ENCODE results near the gene INPP5J. TPM values are rescaled to one million over a fixed set of nuclear protein-coding genes. Genes with fewer than 3 reads are reported as not detected.
A peak's percentile ranks its signal among the peaks of the same experiment; 100 is the strongest.

INPP5J gene
- total and polyA plus RNA-seq, 9 of the 15 experiments (the other 6 are each of a cell fraction or from before 2014, with no cell fraction given) = 0.10 to 6.3 (median 4.8) TPM

DNA sequence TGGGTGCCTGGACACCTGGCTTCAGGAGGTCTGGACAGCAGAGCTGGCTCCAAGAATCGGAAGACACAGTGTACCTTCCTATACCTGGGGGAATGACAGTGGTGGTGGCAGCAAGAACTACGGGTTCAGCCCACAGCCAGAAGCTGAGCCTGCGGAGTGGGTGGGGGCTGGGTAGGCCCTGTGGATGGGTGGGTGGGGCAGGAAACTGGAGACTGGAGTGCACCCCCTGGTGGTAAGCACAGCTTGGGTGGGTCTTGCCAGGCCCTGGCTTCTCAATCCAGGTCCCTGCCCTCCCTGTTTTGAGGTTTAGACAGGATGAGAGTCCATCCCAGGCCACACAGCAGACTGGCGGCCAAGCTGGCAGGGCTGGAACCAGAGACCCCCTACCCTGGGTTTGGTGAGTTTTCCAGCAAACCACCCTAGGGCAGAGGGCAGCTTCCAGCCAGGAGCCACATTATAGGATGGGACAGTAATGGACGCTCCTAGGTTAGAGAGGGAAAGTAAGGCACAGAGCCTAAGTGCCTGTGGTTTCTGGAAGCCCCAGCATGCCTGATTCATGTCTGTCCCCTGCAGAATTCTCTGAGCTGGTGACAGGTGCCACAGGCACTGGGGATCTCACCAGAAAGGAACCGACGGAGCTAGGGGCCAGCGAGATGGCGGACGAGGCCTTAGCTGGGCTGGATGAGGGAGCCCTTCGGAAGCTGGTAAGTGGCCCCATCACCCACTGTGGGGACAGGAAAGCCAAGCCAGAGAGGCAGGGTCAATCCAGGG lies 40.0 kb upstream of the INPP5J start:
- intact Hi-C loops (cut with micrococcal nuclease) (no loop called here), in situ Hi-C loops (cut with MboI) (loop anchor here (10.0 kb wide), 1 partner anchor 318 kb away; no protein-coding TSS in a partner anchor)
- ChIA-PET POLR2A (interaction anchor here (0.6 to 2.9 kb wide), 12 partner anchors 13 to 146 kb away, joined by 3 to 18 read pairs (median 4); partner anchors contain the start of genes MORC2 and TUG1), CTCF (ENCODE audit: low intra/inter-chr PET ratio) (interaction anchor here (0.8 to 1.2 kb wide), 3 partner anchors 134 to 319 kb away, joined by 3 to 5 read pairs (median 3); no protein-coding TSS in a partner anchor)
- Histone ChIP-seq H3K9me1 (ENCODE audit: control insufficient read depth, insufficient read depth, low read length) (peaks cover 5% of the 10 kb centered on the region), H3K4me1 (replicated peaks in 1 of 2; ENCODE audit: control insufficient read depth in 2 of 2, insufficient read depth in 2 of 2, low read length in 2 of 2) (peaks cover 36 to 62% of the 10 kb centered on the region in 2 experiments), H3K27ac (ENCODE audit: extremely low read depth, low read depth, low read length) (no peak overlapping the region), H3K9ac (ENCODE audit: insufficient read depth in 1 of 2, low read depth in 2 of 2, low read length in 2 of 2) (peak overlapping the region in 1 of 2 experiments; percentile 92; a peak in 2 of 4 replicates), H3K36me3 (ENCODE audit: control insufficient read depth, insufficient read depth, low read length) (peaks cover 2% of the 10 kb centered on the region; the same call in 2 of the 3 replicates), H3K9me3 (replicated peaks; ENCODE audit: control insufficient read depth, insufficient read depth, low read depth, low read length) (no peaks in the 10 kb centered on the region), H3K4me3 (no peak overlapping the region), H3K4me2 (ENCODE audit: insufficient read depth, low read length) (peak overlapping the region; percentile 93), H2AFZ (ENCODE audit: low read depth, low read length) (no peak overlapping the region), H4K20me1 (replicated peaks; ENCODE audit: control insufficient read depth, insufficient read depth, low read length) (no peaks in the 10 kb centered on the region), H3K79me2 (ENCODE audit: control insufficient read depth, insufficient read depth, low read length) (peaks cover 22% of the 10 kb centered on the region), H3K27me3 (ENCODE audit: control insufficient read depth in 2 of 2, insufficient read depth in 2 of 2, low read length in 2 of 2) (no peaks in the 10 kb centered on the region)
- 77% methylated on average over 9 of the region's 11 CpGs for WGBS (ENCODE audit: insufficient coverage, low coverage, missing lambda C conversion rate)
- FAIRE-seq (peak; percentile 60), ATAC-seq (peak; percentile 62), DNase-seq (ENCODE audit: extremely low read depth in 1 of 4, low spot score in 3 of 4) (peak; percentile 70 to 85 (median 76))
- no TSS peak for BruUV-seq (replicated peaks)
- no peak for TF ChIP-seq CHD1 (IDR thresholded peaks at IDR 0.05; ENCODE audit: low read length)
- TF ChIP-seq GABPB1 (CRISPR knock-in tag; IDR thresholded peaks at IDR 0.05) = no peak
- TF ChIP-seq ARID2 (IDR thresholded peaks at IDR 0.05) = no peak
- TF ChIP-seq ZNF239 (CRISPR knock-in tag; IDR thresholded peaks at IDR 0.05) = no peak
- TF ChIP-seq MAZ (CRISPR knock-in tag; conservative IDR thresholded peaks at IDR 0.05 in 1 of 2, IDR thresholded peaks at IDR 0.05 in 1 of 2) = peak in 1 of 2 experiments; percentile 59; a peak in 2 of 4 replicates
- TF ChIP-seq, protein P1, sequence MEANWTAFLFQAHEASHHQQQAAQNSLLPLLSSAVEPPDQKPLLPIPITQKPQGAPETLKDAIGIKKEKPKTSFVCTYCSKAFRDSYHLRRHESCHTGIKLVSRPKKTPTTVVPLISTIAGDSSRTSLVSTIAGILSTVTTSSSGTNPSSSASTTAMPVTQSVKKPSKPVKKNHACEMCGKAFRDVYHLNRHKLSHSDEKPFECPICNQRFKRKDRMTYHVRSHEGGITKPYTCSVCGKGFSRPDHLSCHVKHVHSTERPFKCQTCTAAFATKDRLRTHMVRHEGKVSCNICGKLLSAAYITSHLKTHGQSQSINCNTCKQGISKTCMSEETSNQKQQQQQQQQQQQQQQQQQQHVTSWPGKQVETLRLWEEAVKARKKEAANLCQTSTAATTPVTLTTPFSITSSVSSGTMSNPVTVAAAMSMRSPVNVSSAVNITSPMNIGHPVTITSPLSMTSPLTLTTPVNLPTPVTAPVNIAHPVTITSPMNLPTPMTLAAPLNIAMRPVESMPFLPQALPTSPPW (CRISPR knock-in tag; IDR thresholded peaks at IDR 0.05) = peak; percentile 52; the same call in 1 of the 2 replicates
- 0 out of 2 replicates have a peak, but pooled peaks have one; percentile 53 for TF ChIP-seq ETV5 (CRISPR knock-in tag; IDR thresholded peaks at IDR 0.05; ENCODE audit: low read depth)
- TF ChIP-seq, protein P2, sequence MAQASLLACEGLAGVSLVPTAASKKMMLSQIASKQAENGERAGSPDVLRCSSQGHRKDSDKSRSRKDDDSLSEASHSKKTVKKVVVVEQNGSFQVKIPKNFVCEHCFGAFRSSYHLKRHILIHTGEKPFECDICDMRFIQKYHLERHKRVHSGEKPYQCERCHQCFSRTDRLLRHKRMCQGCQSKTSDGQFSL (CRISPR knock-in tag; IDR thresholded peaks at IDR 0.05) = 0 out of 2 replicates have a peak, but pooled peaks have one; percentile 28
- TF ChIP-seq, protein P2 (tag; IDR thresholded peaks at IDR 0.05) = no peak
- TF ChIP-seq CREM (IDR thresholded peaks at IDR 0.05; ENCODE audit: low read depth) = 0 out of 2 replicates have a peak, but pooled peaks have one; percentile 5
- no peak for TF ChIP-seq TRIM24 (IDR thresholded peaks at IDR 0.05)
- no peak for TF ChIP-seq FOSL1 (tag; conservative IDR thresholded peaks at IDR 0.05)
- TF ChIP-seq TARDBP (IDR thresholded peaks at IDR 0.05) = no peak
- no peak for TF ChIP-seq ZC3H11A (IDR thresholded peaks at IDR 0.05; ENCODE audit: low read depth, low read length)
- no peak for TF ChIP-seq CBX2 (IDR thresholded peaks at IDR 0.05; ENCODE audit: insufficient read depth, low read length, poor library complexity, severe bottlenecking)
- TF ChIP-seq NCOA6 (IDR thresholded peaks at IDR 0.05) = no peak
- TF ChIP-seq ETV1 (tag; conservative IDR thresholded peaks at IDR 0.05; ENCODE audit: low read depth) = no peak
- TF ChIP-seq, protein P3, sequence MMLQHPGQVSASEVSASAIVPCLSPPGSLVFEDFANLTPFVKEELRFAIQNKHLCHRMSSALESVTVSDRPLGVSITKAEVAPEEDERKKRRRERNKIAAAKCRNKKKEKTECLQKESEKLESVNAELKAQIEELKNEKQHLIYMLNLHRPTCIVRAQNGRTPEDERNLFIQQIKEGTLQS (IDR thresholded peaks at IDR 0.05) = no peak
- TF ChIP-seq, protein P3 (CRISPR knock-in tag; conservative IDR thresholded peaks at IDR 0.05) = no peak
